Upper lobe of right lung (tissue), 1 donor: ENCODE measurements around the gene NEU2. TPM values are rescaled to one million over a fixed set of nuclear protein-coding genes. Genes with fewer than 3 reads are reported as not detected.

Experiments
- ATAC-seq: fragments of 200-7000 bp; cut with Tn5 transposase; one replicate; pipeline ENCODE4 v1.9.1; 2020; ENCODE audit warnings: mild to moderate bottlenecking, moderate library complexity
- DNase-seq: peaks from one replicate; pipeline ENCODE4 v3.0.0-alpha.2; 2020
- H3K27ac ChIP-seq: fragments of 200-600 bp; one replicate; pipeline ENCODE4 v1.8.0; 2022
- H3K27me3 ChIP-seq: fragments of 200-600 bp; one replicate; pipeline ENCODE4 v1.8.0; 2022; ENCODE audit warnings: mild to moderate bottlenecking
- H3K36me3 ChIP-seq: fragments of 200-600 bp; one replicate; pipeline ENCODE4 v1.8.0; 2022
- H3K4me1 ChIP-seq: fragments of 200-600 bp; one replicate; pipeline ENCODE4 v1.8.0; 2022
- H3K4me3 ChIP-seq: fragments of 200-600 bp; one replicate; pipeline ENCODE4 v1.8.0; 2022; ENCODE audit warnings: mild to moderate bottlenecking
- H3K9me3 ChIP-seq: fragments of 200-600 bp; one replicate; pipeline ENCODE4 v1.8.0; 2022
- CTCF ChIP-seq: fragments of 200-600 bp; IDR thresholded peaks from one replicate; pipeline ENCODE4 v1.8.0; 2022; ENCODE audit warnings: antibody characterized with exemption
- intact Hi-C: fragments of 100-400 bp; cut with DNase I; formaldehyde crosslinking; loops from one replicate; pipeline ENCODE4 v1.11.0; 2022
- total RNA-seq: library from RNA; stranded (reverse); fragmentation: NEBNext Ultra II Directional; extraction: Animal tissue kit (Norgen Biotek cat#: 25700); gene quantifications from one replicate; pipeline ENCODE4 v1.2.1, GENCODE V29; 2021
- donor health status: DM: no; HTN: yes; CAD: no; lungs with severe emphysema.

Gene NEU2
- total RNA-seq, 1 donor from 2014 or later = not detected

DNA sequence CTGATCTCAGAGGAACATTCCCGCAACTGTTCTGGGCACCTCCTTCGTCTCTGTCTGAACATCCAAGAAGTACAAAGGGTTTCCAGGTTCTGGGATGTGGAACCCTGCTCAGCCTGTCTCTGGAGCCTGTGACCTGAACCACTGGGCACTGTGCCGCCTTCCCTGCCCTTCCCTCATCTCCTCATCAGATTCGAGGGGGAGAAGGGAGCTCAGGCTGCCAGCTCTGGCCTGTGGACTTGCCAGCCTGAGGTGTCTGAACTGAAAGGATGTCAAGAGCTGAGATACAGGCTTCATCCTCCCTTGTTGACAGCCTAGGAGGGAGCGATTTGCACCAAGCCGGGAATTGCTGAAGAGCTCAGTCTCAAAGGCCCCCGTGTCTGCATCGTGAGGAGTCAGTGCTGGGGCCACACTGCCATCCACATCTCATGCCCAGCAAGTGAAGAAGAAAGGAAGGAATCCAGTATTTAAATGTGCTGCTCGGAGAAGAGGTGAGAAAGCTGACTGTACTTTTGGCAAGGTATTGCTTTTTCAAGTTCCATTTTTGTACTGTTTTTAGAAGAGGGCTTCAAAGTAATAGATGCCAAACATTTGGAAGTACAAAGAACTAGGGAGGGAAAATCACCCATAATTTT lies 12.6 kb downstream of the NEU2 start:
- no peak overlapping the region for H3K4me3 ChIP-seq
- TF ChIP-seq CTCF = no peak
- H3K4me1 ChIP-seq = no peaks in the 10 kb centered on the region
- no peaks in the 10 kb centered on the region for H3K36me3 ChIP-seq
- no peaks in the 10 kb centered on the region for H3K9me3 ChIP-seq
- H3K27me3 ChIP-seq = no peaks in the 10 kb centered on the region
- no peak for ATAC-seq
- H3K27ac ChIP-seq = no peak overlapping the region
- no peak for DNase-seq
- intact Hi-C loops = no loop called here

DNA sequence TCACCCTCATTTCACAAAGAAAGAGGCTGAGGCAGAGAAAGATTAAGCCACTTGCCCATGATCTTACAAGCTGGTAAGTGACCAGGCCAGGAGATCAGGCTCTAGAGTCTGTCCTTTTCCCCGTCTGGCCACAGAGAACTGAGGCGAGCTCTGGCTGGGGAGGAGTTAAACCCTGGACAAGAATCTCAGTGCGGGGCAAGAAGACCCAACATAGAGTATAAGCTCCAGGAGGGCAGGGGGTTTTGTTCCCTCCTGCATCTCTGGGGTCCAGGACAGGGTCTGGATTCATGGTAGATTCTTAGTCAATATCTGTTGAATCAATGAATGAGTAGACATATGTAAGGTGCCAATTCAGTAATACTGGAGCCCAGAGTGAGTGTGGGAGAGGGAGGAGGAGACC lies 14.7 kb downstream of the NEU2 start:
- no peaks in the 10 kb centered on the region for H3K4me1 ChIP-seq
- H3K27me3 ChIP-seq = no peaks in the 10 kb centered on the region
- H3K36me3 ChIP-seq = no peaks in the 10 kb centered on the region
- no peaks in the 10 kb centered on the region for H3K9me3 ChIP-seq
- no peak for ATAC-seq
- TF ChIP-seq CTCF = no peak
- intact Hi-C loops = no loop called here
- no peak overlapping the region for H3K4me3 ChIP-seq
- no peak for DNase-seq
- H3K27ac ChIP-seq = no peak overlapping the region

GRCh38 chr2:233047667-233048066 lies 15.2 kb downstream of the NEU2 start:
- H3K27me3 ChIP-seq = no peaks in the 10 kb centered on the region
- H3K4me3 ChIP-seq = no peak overlapping the region
- peak; percentile 27 for DNase-seq
- no peaks in the 10 kb centered on the region for H3K36me3 ChIP-seq
- intact Hi-C loops = no loop called here
- no peak for TF ChIP-seq CTCF
- no peaks in the 10 kb centered on the region for H3K9me3 ChIP-seq
- no peak overlapping the region for H3K27ac ChIP-seq
- H3K4me1 ChIP-seq = no peaks in the 10 kb centered on the region
- ATAC-seq = no peak

- Histone ChIP-seq H3K27ac (no peak overlapping the region), H3K4me1 (no peaks in the 10 kb centered on the region), H3K27me3 (no peaks in the 10 kb centered on the region), H3K9me3 (no peaks in the 10 kb centered on the region), H3K36me3 (no peaks in the 10 kb centered on the region), H3K4me3 (no peak overlapping the region)
- DNase-seq (peak; percentile 22), ATAC-seq (no peak)
- intact Hi-C loops = no loop called here
- no peak for TF ChIP-seq CTCF
Measured at GRCh38 chr2:233048569-233049193, 16.2 kb downstream of the NEU2 start.

GRCh38 chr2:233049194-233049761 lies 16.8 kb downstream of the NEU2 start:
- H3K27me3 ChIP-seq = no peaks in the 10 kb centered on the region
- no peaks in the 10 kb centered on the region for H3K4me1 ChIP-seq
- no peaks in the 10 kb centered on the region for H3K9me3 ChIP-seq
- TF ChIP-seq CTCF = no peak
- intact Hi-C loops = no loop called here
- H3K4me3 ChIP-seq = no peak overlapping the region
- no peak overlapping the region for H3K27ac ChIP-seq
- DNase-seq (peak; percentile 32), ATAC-seq (no peak)
- no peaks in the 10 kb centered on the region for H3K36me3 ChIP-seq
